ENCODE data around the gene CAPN5.

- peak; percentile 40 to 55 (median 48) for TF ChIP-seq CTCF (IDR thresholded peaks at IDR 0.05 in 2 of 3, conservative IDR thresholded peaks at IDR 0.05 in 1 of 3; ENCODE audit: control insufficient read depth in 2 of 3, extremely low read depth in 1 of 3, insufficient read depth in 1 of 3, low read depth in 3 of 3, low read length in 3 of 3)
- no peak for TF ChIP-seq BRCA1 (IDR thresholded peaks at IDR 0.05; ENCODE audit: low read depth, low read length)
- TF ChIP-seq CEBPB (IDR thresholded peaks at IDR 0.05; ENCODE audit: borderline replicate concordance in 1 of 2, low read depth in 2 of 2, low read length in 2 of 2): no peak
- TF ChIP-seq SKIL (IDR thresholded peaks at IDR 0.05; ENCODE audit: low read depth, poor library complexity, severe bottlenecking): no peak
Observed at GRCh38 chr11:77113382-77114088, 46.8 kb downstream of the CAPN5 start.
